ENCODE measurements around the gene CXCL1.

Gene CXCL1

GRCh38 chr4:73831569-73831968 lies 37.6 kb upstream of the CXCL1 start:
- H3K4me3 ChIP-seq (ENCODE audit: low read depth, low read length) = no peak overlapping the region
- TF ChIP-seq CTCF (IDR thresholded peaks at IDR 0.05; ENCODE audit: control insufficient read depth, extremely low read depth, insufficient read depth) = no peak
- no peak for DNase-seq (ENCODE audit: low read depth)

- TF ChIP-seq CTCF (IDR thresholded peaks at IDR 0.05; ENCODE audit: control insufficient read depth, extremely low read depth, insufficient read depth) = no peak
- no peak for DNase-seq (ENCODE audit: low read depth)
Observed at GRCh38 chr4:73832651-73833237, 36.4 kb upstream of the CXCL1 start.

GRCh38 chr4:73836373-73837279 lies 32.6 kb upstream of the CXCL1 start, which contains the start of gene CXCL6:
CXCL6 (plus strand) TSS chr4:73836678; CDS start chr4:73836751, 73 bp downstream.
- no peak for TF ChIP-seq CTCF (IDR thresholded peaks at IDR 0.05; ENCODE audit: control insufficient read depth, extremely low read depth, insufficient read depth)
- H3K4me3 ChIP-seq (ENCODE audit: low read depth, low read length) = no peak within 1 kb of the TSS
- no peak for DNase-seq (ENCODE audit: low read depth)

More at GRCh38 chr4:73832651-73833237, 36.4 kb upstream of the CXCL1 start:
- no peak overlapping the region for H3K4me3 ChIP-seq (ENCODE audit: low read depth, low read length)

- no peak overlapping the region for H3K4me3 ChIP-seq (ENCODE audit: low read depth, low read length)
- TF ChIP-seq CTCF (IDR thresholded peaks at IDR 0.05; ENCODE audit: control insufficient read depth, extremely low read depth, insufficient read depth) = no peak
- DNase-seq (ENCODE audit: low read depth) = no peak
Observed at GRCh38 chr4:73839071-73839470, 30.1 kb upstream of the CXCL1 start.

GRCh38 chr4:73839715-73840114 lies 29.5 kb upstream of the CXCL1 start:
- H3K4me3 ChIP-seq (ENCODE audit: low read depth, low read length) = no peak overlapping the region; the same call in 1 of the 2 replicates
- TF ChIP-seq CTCF (IDR thresholded peaks at IDR 0.05; ENCODE audit: control insufficient read depth, extremely low read depth, insufficient read depth) = no peak
- DNase-seq (ENCODE audit: low read depth) = peak; percentile 94

- H3K4me3 ChIP-seq (ENCODE audit: low read depth, low read length) = no peak overlapping the region
- TF ChIP-seq CTCF (IDR thresholded peaks at IDR 0.05; ENCODE audit: control insufficient read depth, extremely low read depth, insufficient read depth) = no peak
- no peak for DNase-seq (ENCODE audit: low read depth)
Observed at GRCh38 chr4:73841243-73841925, 27.8 kb upstream of the CXCL1 start.

Measured in LNCaP clone FGC (cell line).